HL-60 (cell line): ENCODE results near the gene NCOR1.
"Not testable (repeated sequence)": the region's sequence is repeated elsewhere in the genome, so short reads cannot be mapped to it uniquely, and the experiment has no call there.

Experiments used
- DNase-seq, 2 experiments: peaks; one replicate each; pipeline ENCODE4 v3.0.0-alpha.2; 2010 to 2020; ENCODE audit warnings: low read depth in 1 of 2, low spot score in 1 of 2
- H3K27ac ChIP-seq: fragments of 250-450 bp; sonication (Bioruptor Pico); replicated peaks from 2 replicates; pipeline ENCODE4 v1.5.1; 2020; ENCODE audit warnings: mild to moderate bottlenecking, moderate library complexity
- H3K27me3 ChIP-seq: fragments of 250-450 bp; sonication (Bioruptor Pico); 2 replicates; pipeline ENCODE4 v1.5.1; 2021; ENCODE audit warnings: mild to moderate bottlenecking, moderate library complexity; ENCODE audit not compliant: insufficient read depth, poor library complexity, severe bottlenecking
- H3K4me3 ChIP-seq: replicated peaks from 2 replicates; pipeline ENCODE4 v1.5.1; 2011; ENCODE audit warnings: mild to moderate bottlenecking, control low read depth, low read length; ENCODE audit not compliant: insufficient read depth
- GABPA ChIP-seq: IDR thresholded peaks from 2 replicates; pipeline ENCODE4 v1.6.1; 2012; ENCODE audit warnings: low read depth
- POLR2AphosphoS5 ChIP-seq: IDR thresholded peaks from 2 replicates; pipeline ENCODE4 v1.6.1; 2012; ENCODE audit warnings: low read depth
- SPI1 ChIP-seq: IDR thresholded peaks from 2 replicates; pipeline ENCODE4 v1.6.1; 2012; ENCODE audit warnings: low read depth, mild to moderate bottlenecking, borderline replicate concordance
- TF ChIP-seq, protein P1 (sequence below): IDR thresholded peaks from 2 replicates; pipeline ENCODE4 v1.6.1; 2012; ENCODE audit warnings: low read depth; ENCODE audit not compliant: insufficient replicate concordance
- TF ChIP-seq, protein P2 (sequence below): IDR thresholded peaks from one replicate; pipeline ENCODE4 v1.5.1; 2011; ENCODE audit warnings: low read length, control low read depth, inconsistent platforms; ENCODE audit not compliant: insufficient read depth

Gene NCOR1

DNA sequence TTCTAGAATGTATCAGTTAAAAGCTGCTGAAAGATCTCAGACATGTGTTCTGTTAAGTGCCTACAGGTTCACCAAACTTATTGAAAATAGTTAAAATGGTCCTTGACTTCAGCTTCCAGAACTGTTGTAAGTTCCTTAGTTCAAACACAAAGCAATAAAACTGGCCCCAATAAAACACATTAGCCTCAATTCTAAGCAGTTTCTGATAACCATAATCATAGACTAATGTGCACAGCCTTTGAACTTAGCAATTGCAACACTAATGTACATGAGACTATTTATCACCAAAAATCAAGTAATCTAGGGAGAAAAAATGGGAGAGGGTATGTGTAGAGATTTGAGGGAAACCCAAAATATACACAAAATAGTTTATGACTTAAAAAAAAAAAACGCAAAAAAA is 17.1 kb upstream of the NCOR1 start:
- DNase-seq, result no peak

GRCh38 chr17:16229912-16230561 is 14.7 kb upstream of the NCOR1 start:
- not testable (repeated sequence) for H3K27me3 ChIP-seq, DNase-seq, H3K4me3 ChIP-seq, H3K27ac ChIP-seq

More for the DNA sequence above, 17.1 kb upstream of the NCOR1 start:
- Histone ChIP-seq H3K27ac (no peak overlapping the region), H3K4me3 (no peak overlapping the region), H3K27me3 (no peaks in the 10 kb centered on the region)
- TF ChIP-seq GABPA, result no peak
- TF ChIP-seq, protein P1, sequence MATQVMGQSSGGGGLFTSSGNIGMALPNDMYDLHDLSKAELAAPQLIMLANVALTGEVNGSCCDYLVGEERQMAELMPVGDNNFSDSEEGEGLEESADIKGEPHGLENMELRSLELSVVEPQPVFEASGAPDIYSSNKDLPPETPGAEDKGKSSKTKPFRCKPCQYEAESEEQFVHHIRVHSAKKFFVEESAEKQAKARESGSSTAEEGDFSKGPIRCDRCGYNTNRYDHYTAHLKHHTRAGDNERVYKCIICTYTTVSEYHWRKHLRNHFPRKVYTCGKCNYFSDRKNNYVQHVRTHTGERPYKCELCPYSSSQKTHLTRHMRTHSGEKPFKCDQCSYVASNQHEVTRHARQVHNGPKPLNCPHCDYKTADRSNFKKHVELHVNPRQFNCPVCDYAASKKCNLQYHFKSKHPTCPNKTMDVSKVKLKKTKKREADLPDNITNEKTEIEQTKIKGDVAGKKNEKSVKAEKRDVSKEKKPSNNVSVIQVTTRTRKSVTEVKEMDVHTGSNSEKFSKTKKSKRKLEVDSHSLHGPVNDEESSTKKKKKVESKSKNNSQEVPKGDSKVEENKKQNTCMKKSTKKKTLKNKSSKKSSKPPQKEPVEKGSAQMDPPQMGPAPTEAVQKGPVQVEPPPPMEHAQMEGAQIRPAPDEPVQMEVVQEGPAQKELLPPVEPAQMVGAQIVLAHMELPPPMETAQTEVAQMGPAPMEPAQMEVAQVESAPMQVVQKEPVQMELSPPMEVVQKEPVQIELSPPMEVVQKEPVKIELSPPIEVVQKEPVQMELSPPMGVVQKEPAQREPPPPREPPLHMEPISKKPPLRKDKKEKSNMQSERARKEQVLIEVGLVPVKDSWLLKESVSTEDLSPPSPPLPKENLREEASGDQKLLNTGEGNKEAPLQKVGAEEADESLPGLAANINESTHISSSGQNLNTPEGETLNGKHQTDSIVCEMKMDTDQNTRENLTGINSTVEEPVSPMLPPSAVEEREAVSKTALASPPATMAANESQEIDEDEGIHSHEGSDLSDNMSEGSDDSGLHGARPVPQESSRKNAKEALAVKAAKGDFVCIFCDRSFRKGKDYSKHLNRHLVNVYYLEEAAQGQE, result no peak
- no peak for TF ChIP-seq POLR2AphosphoS5
- TF ChIP-seq SPI1, result no peak
- TF ChIP-seq, protein P2, sequence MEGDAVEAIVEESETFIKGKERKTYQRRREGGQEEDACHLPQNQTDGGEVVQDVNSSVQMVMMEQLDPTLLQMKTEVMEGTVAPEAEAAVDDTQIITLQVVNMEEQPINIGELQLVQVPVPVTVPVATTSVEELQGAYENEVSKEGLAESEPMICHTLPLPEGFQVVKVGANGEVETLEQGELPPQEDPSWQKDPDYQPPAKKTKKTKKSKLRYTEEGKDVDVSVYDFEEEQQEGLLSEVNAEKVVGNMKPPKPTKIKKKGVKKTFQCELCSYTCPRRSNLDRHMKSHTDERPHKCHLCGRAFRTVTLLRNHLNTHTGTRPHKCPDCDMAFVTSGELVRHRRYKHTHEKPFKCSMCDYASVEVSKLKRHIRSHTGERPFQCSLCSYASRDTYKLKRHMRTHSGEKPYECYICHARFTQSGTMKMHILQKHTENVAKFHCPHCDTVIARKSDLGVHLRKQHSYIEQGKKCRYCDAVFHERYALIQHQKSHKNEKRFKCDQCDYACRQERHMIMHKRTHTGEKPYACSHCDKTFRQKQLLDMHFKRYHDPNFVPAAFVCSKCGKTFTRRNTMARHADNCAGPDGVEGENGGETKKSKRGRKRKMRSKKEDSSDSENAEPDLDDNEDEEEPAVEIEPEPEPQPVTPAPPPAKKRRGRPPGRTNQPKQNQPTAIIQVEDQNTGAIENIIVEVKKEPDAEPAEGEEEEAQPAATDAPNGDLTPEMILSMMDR, result no peak

DNA sequence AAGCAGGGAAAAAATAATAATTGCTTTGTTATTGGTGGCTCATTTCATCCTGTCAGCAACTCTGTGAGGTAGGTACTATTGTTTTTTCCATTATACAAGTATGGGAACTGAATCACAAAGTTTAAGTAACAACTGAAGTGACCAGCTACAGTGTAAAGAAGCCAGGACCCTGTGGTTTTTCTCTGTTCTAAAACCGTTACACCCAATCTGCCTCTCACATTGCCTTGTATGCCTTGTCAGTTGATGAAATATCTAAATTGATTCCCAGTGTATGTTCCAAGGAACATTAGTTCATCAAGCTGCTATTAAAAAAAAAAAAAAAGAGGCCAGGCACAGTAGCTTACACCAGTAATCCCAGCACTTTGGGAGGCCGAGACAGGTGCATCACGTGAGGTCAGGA is 7.1 kb upstream of the NCOR1 start:
- no peak for TF ChIP-seq POLR2AphosphoS5
- no peak for TF ChIP-seq SPI1
- TF ChIP-seq, protein P1, result no peak
- no peak for TF ChIP-seq GABPA
- TF ChIP-seq, protein P2, result no peak

GRCh38 chr17:16217002-16217635 is 1.8 kb upstream of the NCOR1 start, which contains the start of gene PIGL:
Gene PIGL, plus strand, starts transcription at chr17:16217210. Its CDS starts 17 bp downstream, at chr17:16217227.
- TF ChIP-seq, protein P1, result peak; percentile 53
- TF ChIP-seq SPI1 (no peak), POLR2AphosphoS5 (peak; percentile 85), GABPA (peak; percentile 85)
- TF ChIP-seq, protein P2, result no peak
- H3K27me3 ChIP-seq, result no peaks in the 10 kb centered on the region
- H3K27ac ChIP-seq, result peak within 1 kb of the TSS; percentile 99
- peak; percentile 72 to 89 for DNase-seq
- peak within 1 kb of the TSS; percentile 72 for H3K4me3 ChIP-seq

More for the DNA sequence above, 7.1 kb upstream of the NCOR1 start:
- DNase-seq, result no peak
- Histone ChIP-seq H3K27me3 (no peaks in the 10 kb centered on the region), H3K27ac (no peak overlapping the region), H3K4me3 (no peak overlapping the region)
